Fibroblast of lung (primary cell): ENCODE results near the gene DEPP1. TPM values are rescaled to one million over a fixed set of nuclear protein-coding genes. Genes with fewer than 3 reads are reported as not detected.

Source experiments
- DNase-seq, 2 donors: peaks; one replicate each; pipeline versions ENCODE4 v3.0.0 to v3.0.0-alpha.2; 2010; ENCODE audit warnings: low read depth in 2 of 2
- H2AFZ ChIP-seq: 2 replicates; pipeline ENCODE4 v1.5.1; 2012; ENCODE audit warnings: low read length, control low read depth, inconsistent platforms
- H3K27ac ChIP-seq: 2 replicates; pipeline ENCODE4 v1.5.1; 2011; ENCODE audit warnings: low read length, control low read depth; ENCODE audit not compliant: insufficient read depth
- H3K27me3 ChIP-seq: 2 replicates; pipeline ENCODE4 v1.5.1; 2011; ENCODE audit warnings: mild to moderate bottlenecking, low read length; ENCODE audit not compliant: control insufficient read depth, insufficient read depth
- H3K36me3 ChIP-seq: 2 replicates; pipeline ENCODE4 v1.5.1; 2011; ENCODE audit warnings: low read length; ENCODE audit not compliant: control insufficient read depth, insufficient read depth
- H3K4me1 ChIP-seq: 2 replicates; pipeline ENCODE4 v1.5.1; 2011; ENCODE audit warnings: low read length; ENCODE audit not compliant: control insufficient read depth, insufficient read depth; ENCODE audit errors: extremely low read depth
- H3K4me2 ChIP-seq: 2 replicates; pipeline ENCODE4 v1.5.1; 2011; ENCODE audit warnings: low read length, control low read depth; ENCODE audit not compliant: insufficient read depth; ENCODE audit errors: extremely low read depth
- H3K4me3 ChIP-seq, 4 experiments: fragments of 200-600 bp in 1 of 4; sonication (generic) in 1 of 4; replicated peaks in 1 of 4; 2 replicates each; pipeline ENCODE4 v1.5.1; 2011 to 2016; ENCODE audit warnings: low read length in 4 of 4, low read depth in 3 of 4, mild to moderate bottlenecking in 3 of 4, control low read depth in 2 of 4, inconsistent platforms in 1 of 4, mixed read lengths in 1 of 4; ENCODE audit not compliant: insufficient read depth in 1 of 4; ENCODE audit errors: control extremely low read depth in 1 of 4
- H3K79me2 ChIP-seq: 2 replicates; pipeline ENCODE4 v1.5.1; 2012; ENCODE audit warnings: mild to moderate bottlenecking, low read length, inconsistent platforms; ENCODE audit not compliant: control insufficient read depth, insufficient read depth
- H3K9ac ChIP-seq: 2 replicates; pipeline ENCODE4 v1.5.1; 2011; ENCODE audit warnings: mild to moderate bottlenecking, low read length, control low read depth; ENCODE audit not compliant: insufficient read depth
- H3K9me3 ChIP-seq: 2 replicates; pipeline ENCODE4 v1.5.1; 2012; ENCODE audit warnings: low read depth, low read length; ENCODE audit not compliant: control insufficient read depth, insufficient read depth
- H4K20me1 ChIP-seq: 2 replicates; pipeline ENCODE4 v1.5.1; 2011; ENCODE audit warnings: low read length; ENCODE audit not compliant: control insufficient read depth, insufficient read depth; ENCODE audit errors: extremely low read depth
- EZH2 ChIP-seq: IDR thresholded peaks from 2 replicates; pipeline ENCODE4 v1.5.1; 2012; ENCODE audit warnings: low read length, control low read depth, mild to moderate bottlenecking; ENCODE audit errors: missing control alignments
- polyA plus RNA-seq, 2 donors: library from polyadenylated mRNA; depleted of rRNA in 1 of 2; stranded (reverse) in 1 of 2; unstranded in 1 of 2; fragments of >200 nt; gene quantifications; 2 replicates each; pipeline ENCODE4 v1.2.1, GENCODE V29; 2011 to 2012; ENCODE audit warnings: missing spikeins in 1 of 2
- total RNA-seq: library from RNA; depleted of rRNA; stranded (reverse); fragments of >200 nt; gene quantifications from 2 replicates; pipeline ENCODE4 v1.2.1, GENCODE V29; 2014
- TF ChIP-seq, protein P1 (sequence below), 2 donors: IDR thresholded peaks in 1 of 2; conservative IDR thresholded peaks in 1 of 2; 1 replicate in 1 of 2; 2 replicates in 1 of 2; pipeline ENCODE4 v1.5.1; 2011 to 2012; ENCODE audit warnings: low read length in 2 of 2, control low read depth in 1 of 2, inconsistent platforms in 1 of 2, low read depth in 1 of 2, mild to moderate bottlenecking in 1 of 2

Gene DEPP1
- total and polyA plus RNA-seq, 2 donors (not counting 1 experiment from before 2014, with no cell fraction given), result 30.3 to 120 TPM

DNA sequence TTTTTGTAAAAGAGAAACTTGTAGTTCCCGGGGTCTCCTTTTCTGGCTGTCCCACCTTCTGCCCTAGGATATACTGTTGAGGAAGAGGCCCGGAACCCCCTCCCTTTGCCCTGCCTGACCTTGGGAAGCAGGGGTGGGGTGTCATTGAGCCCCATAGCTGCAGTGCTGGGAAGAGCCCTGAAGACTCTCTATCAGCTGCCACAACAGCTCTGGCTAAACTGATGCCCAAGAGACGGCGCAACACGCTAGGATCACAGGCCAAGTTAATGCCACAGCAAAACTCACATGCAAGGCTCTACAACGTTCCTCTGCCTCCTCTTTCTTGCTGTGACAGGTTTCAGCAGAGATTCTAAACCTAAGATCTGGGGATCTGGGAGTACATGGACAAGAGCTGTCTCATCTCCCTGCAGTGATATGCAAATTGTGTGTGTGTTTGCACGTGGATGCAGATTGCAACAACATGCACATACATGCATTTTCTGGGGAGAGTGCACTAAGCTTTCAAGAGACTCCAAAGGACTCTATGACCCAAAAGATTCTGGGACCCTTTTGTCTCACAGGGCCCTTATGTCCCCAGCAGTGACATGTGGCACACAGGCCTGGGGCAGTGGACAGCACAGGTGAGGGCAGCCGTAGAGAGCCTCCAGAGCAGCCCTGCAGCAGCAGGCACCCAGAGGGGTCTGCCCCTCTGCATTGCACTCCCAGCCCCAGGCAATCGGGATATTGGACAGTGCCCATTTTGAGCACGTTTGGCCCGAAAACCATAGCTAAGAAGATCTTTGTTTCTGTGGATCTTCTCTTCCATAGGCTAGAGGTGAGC lies 16.5 kb downstream of the DEPP1 start:
- Histone ChIP-seq H3K4me2 (no peak overlapping the region), H3K79me2 (no peaks in the 10 kb centered on the region), H3K9me3 (no peaks in the 10 kb centered on the region), H3K27me3 (no peaks in the 10 kb centered on the region), H3K4me1 (peaks cover 13% of the 10 kb centered on the region), H3K9ac (no peak overlapping the region), H3K27ac (no peak overlapping the region), H3K36me3 (no peaks in the 10 kb centered on the region), H4K20me1 (no peaks in the 10 kb centered on the region), H3K4me3 (no peak overlapping the region), H2AFZ (no peak overlapping the region)
- no peak for DNase-seq
- TF ChIP-seq, protein P1, sequence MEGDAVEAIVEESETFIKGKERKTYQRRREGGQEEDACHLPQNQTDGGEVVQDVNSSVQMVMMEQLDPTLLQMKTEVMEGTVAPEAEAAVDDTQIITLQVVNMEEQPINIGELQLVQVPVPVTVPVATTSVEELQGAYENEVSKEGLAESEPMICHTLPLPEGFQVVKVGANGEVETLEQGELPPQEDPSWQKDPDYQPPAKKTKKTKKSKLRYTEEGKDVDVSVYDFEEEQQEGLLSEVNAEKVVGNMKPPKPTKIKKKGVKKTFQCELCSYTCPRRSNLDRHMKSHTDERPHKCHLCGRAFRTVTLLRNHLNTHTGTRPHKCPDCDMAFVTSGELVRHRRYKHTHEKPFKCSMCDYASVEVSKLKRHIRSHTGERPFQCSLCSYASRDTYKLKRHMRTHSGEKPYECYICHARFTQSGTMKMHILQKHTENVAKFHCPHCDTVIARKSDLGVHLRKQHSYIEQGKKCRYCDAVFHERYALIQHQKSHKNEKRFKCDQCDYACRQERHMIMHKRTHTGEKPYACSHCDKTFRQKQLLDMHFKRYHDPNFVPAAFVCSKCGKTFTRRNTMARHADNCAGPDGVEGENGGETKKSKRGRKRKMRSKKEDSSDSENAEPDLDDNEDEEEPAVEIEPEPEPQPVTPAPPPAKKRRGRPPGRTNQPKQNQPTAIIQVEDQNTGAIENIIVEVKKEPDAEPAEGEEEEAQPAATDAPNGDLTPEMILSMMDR (conservative IDR thresholded peaks at IDR 0.05 in 1 of 2, IDR thresholded peaks at IDR 0.05 in 1 of 2; ENCODE audit: low read depth in 1 of 2, low read length in 2 of 2), result no peak
- no peak for TF ChIP-seq EZH2

DNA sequence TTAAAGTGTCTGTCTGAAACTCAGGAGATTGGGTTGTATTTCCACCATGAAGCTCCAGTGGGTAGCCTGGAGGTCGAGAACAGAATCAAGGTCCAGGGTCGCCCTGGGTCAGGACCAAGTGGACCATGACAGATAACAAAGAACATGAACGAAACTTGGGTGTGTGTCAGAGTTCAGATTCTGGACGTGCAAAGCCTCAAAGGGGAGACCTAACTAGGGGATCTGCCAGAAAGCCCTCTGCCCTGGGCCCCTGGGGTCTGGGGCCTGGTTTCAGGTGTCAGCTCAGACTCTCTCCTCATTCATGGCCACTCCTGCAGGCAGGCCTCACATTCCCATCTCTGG lies 17.4 kb downstream of the DEPP1 start:
- no peaks in the 10 kb centered on the region for H3K9me3 ChIP-seq
- peaks cover 11% of the 10 kb centered on the region for H3K4me1 ChIP-seq
- TF ChIP-seq EZH2, result no peak
- TF ChIP-seq, protein P1 (conservative IDR thresholded peaks at IDR 0.05 in 1 of 2, IDR thresholded peaks at IDR 0.05 in 1 of 2; ENCODE audit: low read depth in 1 of 2, low read length in 2 of 2), result no peak
- no peaks in the 10 kb centered on the region for H3K27me3 ChIP-seq
- H3K27ac ChIP-seq, result no peak overlapping the region
- no peaks in the 10 kb centered on the region for H4K20me1 ChIP-seq
- H3K79me2 ChIP-seq, result no peaks in the 10 kb centered on the region
- H3K4me3 ChIP-seq, result peak overlapping the region in 1 of 4 experiments; percentile 82
- no peaks in the 10 kb centered on the region for H3K36me3 ChIP-seq
- no peak overlapping the region for H3K9ac ChIP-seq
- no peak for DNase-seq
- no peak overlapping the region for H3K4me2 ChIP-seq
- no peak overlapping the region for H2AFZ ChIP-seq

DNA sequence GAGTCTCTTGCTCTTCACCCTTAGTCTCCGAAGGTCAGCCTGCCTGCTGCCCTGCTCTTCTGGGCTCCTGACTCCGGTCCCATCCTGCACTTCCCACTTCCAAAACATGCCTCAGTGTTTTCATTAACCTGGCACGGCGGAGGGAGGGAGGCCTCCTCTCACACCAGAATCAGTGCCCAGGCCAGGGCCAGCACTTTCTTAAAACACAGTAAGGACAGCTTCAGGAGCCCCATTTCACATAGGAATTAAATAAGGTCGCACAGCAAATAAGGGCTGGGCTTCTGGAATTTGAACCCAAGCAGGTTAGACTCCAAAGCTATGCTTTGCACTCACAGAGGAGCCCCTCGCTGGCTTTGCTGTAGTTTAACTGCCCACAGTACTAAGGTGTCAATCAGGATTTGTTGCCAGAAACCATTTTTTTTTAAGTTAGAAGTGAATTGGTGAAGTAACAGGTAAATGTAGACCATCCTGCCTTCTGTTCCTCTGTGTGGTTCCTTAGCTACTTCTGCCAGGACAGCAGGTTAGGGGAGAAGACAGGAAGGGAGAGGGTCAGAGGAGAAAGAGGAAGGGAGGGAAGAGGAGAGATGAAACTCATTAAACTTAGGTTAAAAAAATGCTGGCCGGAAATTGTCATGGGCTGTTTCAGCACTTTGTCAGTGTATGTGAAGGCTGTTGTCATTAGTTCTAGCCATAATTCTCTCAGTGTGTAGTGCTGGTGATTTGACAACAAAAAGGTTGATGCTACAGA lies 18.0 kb downstream of the DEPP1 start:
- no peak for DNase-seq
- no peaks in the 10 kb centered on the region for H3K9me3 ChIP-seq
- H4K20me1 ChIP-seq, result no peaks in the 10 kb centered on the region
- no peaks in the 10 kb centered on the region for H3K79me2 ChIP-seq
- H2AFZ ChIP-seq, result no peak overlapping the region
- TF ChIP-seq, protein P1 (conservative IDR thresholded peaks at IDR 0.05 in 1 of 2, IDR thresholded peaks at IDR 0.05 in 1 of 2; ENCODE audit: low read depth in 1 of 2, low read length in 2 of 2), result no peak
- TF ChIP-seq EZH2, result no peak
- H3K4me2 ChIP-seq, result peak overlapping the region; percentile 90
- H3K4me1 ChIP-seq, result peaks cover 10% of the 10 kb centered on the region
- no peak overlapping the region for H3K9ac ChIP-seq
- H3K27me3 ChIP-seq, result no peaks in the 10 kb centered on the region
- H3K27ac ChIP-seq, result no peak overlapping the region
- no peaks in the 10 kb centered on the region for H3K36me3 ChIP-seq
- peak overlapping the region in 2 of 4 experiments; percentile 62 to 82 for H3K4me3 ChIP-seq
